Cardiac septum (tissue), 1 donor: Measurements from ENCODE around the gene ACOX3. TPM values are rescaled to one million over a fixed set of nuclear protein-coding genes. Genes with fewer than 3 reads are reported as not detected.
"Not testable (repeated sequence)": the region's sequence is repeated elsewhere in the genome, so short reads cannot be mapped to it uniquely, and the experiment has no call there.

Source experiments
- DNase-seq: peaks from one replicate; pipeline ENCODE4 v3.0.0-alpha.2; 2020; ENCODE audit warnings: low spot score
- intact Hi-C: fragments of 100-400 bp; cut with DNase I; formaldehyde crosslinking; loops from one replicate; pipeline ENCODE4 v1.14.0; 2022
- total RNA-seq: library from RNA; stranded (reverse); fragmentation: NEBNext Ultra II Directional; extraction: Animal tissue kit (Norgen Biotek cat#: 25700); gene quantifications from one replicate; pipeline ENCODE4 v1.2.1, GENCODE V29; 2021
- donor health status: DM: no; HTN: no; CAD: no.

ACOX3 gene
- total RNA-seq, 1 donor from 2014 or later = 29.3 TPM

- no peak for DNase-seq
- intact Hi-C loops = no loop called here
Measured at GRCh38 chr4:8410641-8411271, 29.8 kb downstream of the ACOX3 start.

GRCh38 chr4:8410066-8410625 is 30.4 kb downstream of the ACOX3 start:
- intact Hi-C loops = no loop called here
- no peak for DNase-seq

- intact Hi-C loops = no loop called here
- no peak for DNase-seq
Measured at GRCh38 chr4:8409264-8410065, 31.1 kb downstream of the ACOX3 start.

- no peak for DNase-seq
Measured at GRCh38 chr4:8407756-8408155, 32.8 kb downstream of the ACOX3 start.

GRCh38 chr4:8407316-8407715 is 33.2 kb downstream of the ACOX3 start:
- no peak for DNase-seq
- intact Hi-C loops = no loop called here

More at GRCh38 chr4:8407756-8408155, 32.8 kb downstream of the ACOX3 start:
- intact Hi-C loops = no loop called here

- DNase-seq, intact Hi-C loops: not testable (repeated sequence)
Measured at GRCh38 chr4:8406887-8407286, 33.6 kb downstream of the ACOX3 start.

- no peak for DNase-seq
Measured at GRCh38 chr4:8405516-8405875, 35.0 kb downstream of the ACOX3 start.

GRCh38 chr4:8404791-8405515 is 35.6 kb downstream of the ACOX3 start:
- no peak for DNase-seq
- intact Hi-C loops = loop anchor here (5.0 kb wide), 1 partner anchor 223 kb away; no protein-coding TSS in a partner anchor

More at GRCh38 chr4:8405516-8405875, 35.0 kb downstream of the ACOX3 start:
- intact Hi-C loops = no loop called here

- no peak for DNase-seq
- intact Hi-C loops = loop anchor here (1.0 to 5.0 kb wide), 3 partner anchors 129 to 222 kb away; no protein-coding TSS in a partner anchor
Measured at GRCh38 chr4:8403976-8404375, 36.5 kb downstream of the ACOX3 start.

- intact Hi-C loops = loop anchor here (1.0 to 5.0 kb wide), 3 partner anchors 128 to 221 kb away; no protein-coding TSS in a partner anchor
- DNase-seq = peak; percentile 94
Measured at GRCh38 chr4:8403173-8403753, 37.3 kb downstream of the ACOX3 start.

- intact Hi-C loops = loop anchor here (1.0 to 5.0 kb wide), 3 partner anchors 128 to 220 kb away; no protein-coding TSS in a partner anchor
- no peak for DNase-seq
Measured at GRCh38 chr4:8402640-8403039, 37.9 kb downstream of the ACOX3 start.

- DNase-seq = no peak
- intact Hi-C loops = loop anchor here (2.0 to 5.0 kb wide), 2 partner anchors 127 to 220 kb away; no protein-coding TSS in a partner anchor
Measured at GRCh38 chr4:8402181-8402597, 38.3 kb downstream of the ACOX3 start.

- DNase-seq = no peak
Measured at GRCh38 chr4:8401665-8402064, 38.9 kb downstream of the ACOX3 start.

GRCh38 chr4:8400632-8401325 is 39.7 kb downstream of the ACOX3 start:
- no peak for DNase-seq

More at GRCh38 chr4:8401665-8402064, 38.9 kb downstream of the ACOX3 start:
- intact Hi-C loops = loop anchor here (2.0 to 5.0 kb wide), 2 partner anchors 127 to 219 kb away; no protein-coding TSS in a partner anchor

GRCh38 chr4:8399298-8399697 is 41.2 kb downstream of the ACOX3 start:
- DNase-seq = no peak
- intact Hi-C loops = no loop called here

More at GRCh38 chr4:8400632-8401325, 39.7 kb downstream of the ACOX3 start:
- intact Hi-C loops = loop anchor here (5.0 kb wide), 1 partner anchor 218 kb away; no protein-coding TSS in a partner anchor

- intact Hi-C loops = no loop called here
- no peak for DNase-seq
Measured at GRCh38 chr4:8398347-8398746, 42.2 kb downstream of the ACOX3 start.

- DNase-seq = no peak
- intact Hi-C loops = no loop called here
Measured at GRCh38 chr4:8396762-8397406, 43.6 kb downstream of the ACOX3 start.
